SK-N-SH treated with all-trans-retinoic acid at 6 μM for 48 hours (cell line): ENCODE measurements around the gene ETV6.

Source experiments
- ATAC-seq: fragments of 200-7000 bp; cut with Tn5 transposase; 3 replicates; pipeline ENCODE4 v1.9.1; 2020; ENCODE audit warnings: mild to moderate bottlenecking, moderate library complexity
- ARNTL ChIP-seq: fragments of 450-650 bp; formaldehyde crosslinking; IDR thresholded peaks from 2 replicates; pipeline ENCODE4 v1.5.0; 2020; ENCODE audit warnings: low read depth, mild to moderate bottlenecking, moderate library complexity, borderline replicate concordance
- BACH2 ChIP-seq: fragments of 250-450 bp; sonication (Bioruptor Pico); IDR thresholded peaks from 2 replicates; pipeline ENCODE4 v1.9.0; 2021; ENCODE audit warnings: mild to moderate bottlenecking, borderline replicate concordance
- CSDC2 ChIP-seq: fragments of 250-450 bp; sonication (Bioruptor Pico); IDR thresholded peaks from 2 replicates; pipeline ENCODE4 v1.5.0; 2020; ENCODE audit warnings: mild to moderate bottlenecking, moderate library complexity
- ESRRG ChIP-seq: fragments of 250-450 bp; sonication (Bioruptor Pico); IDR thresholded peaks from 2 replicates; pipeline ENCODE4 v1.6.1; 2021; ENCODE audit warnings: mild to moderate bottlenecking
- GLIS3 ChIP-seq: fragments of 250-450 bp; sonication (Bioruptor Pico); IDR thresholded peaks from 2 replicates; pipeline ENCODE4 v1.5.0; 2020; ENCODE audit warnings: mild to moderate bottlenecking, moderate library complexity
- OSR1 ChIP-seq: fragments of 250-450 bp; sonication (Bioruptor Pico); IDR thresholded peaks from 2 replicates; pipeline ENCODE4 v1.8.0; 2022; ENCODE audit warnings: moderate library complexity, mild to moderate bottlenecking, inconsistent platforms
- PPARA ChIP-seq: fragments of 250-450 bp; sonication (Bioruptor Pico); IDR thresholded peaks from 2 replicates; pipeline ENCODE4 v1.5.0; 2020; ENCODE audit warnings: mild to moderate bottlenecking, borderline replicate concordance
- RARB ChIP-seq: fragments of 250-450 bp; sonication (Bioruptor Pico); IDR thresholded peaks from 2 replicates; pipeline ENCODE4 v1.8.0; 2021; ENCODE audit warnings: mild to moderate bottlenecking, moderate library complexity
- SNAI2 ChIP-seq: fragments of 250-450 bp; sonication (Bioruptor Pico); IDR thresholded peaks from 2 replicates; pipeline ENCODE4 v1.5.0; 2020; ENCODE audit warnings: mild to moderate bottlenecking, moderate library complexity
- TCF4 ChIP-seq: fragments of 250-450 bp; sonication (Bioruptor Pico); IDR thresholded peaks from 2 replicates; pipeline ENCODE4 v1.8.0; 2021; ENCODE audit warnings: mild to moderate bottlenecking, moderate library complexity, borderline replicate concordance
- TOX ChIP-seq: fragments of 250-450 bp; sonication (Bioruptor Pico); IDR thresholded peaks from 2 replicates; pipeline ENCODE4 v1.8.0; 2021; ENCODE audit warnings: mild to moderate bottlenecking, moderate library complexity, borderline replicate concordance
- ZC3H10 ChIP-seq: fragments of 250-450 bp; sonication (Bioruptor Pico); IDR thresholded peaks from 2 replicates; pipeline ENCODE4 v1.5.1; 2021; ENCODE audit warnings: mild to moderate bottlenecking, moderate library complexity
- ZFP30 ChIP-seq: fragments of 450-650 bp; formaldehyde crosslinking; IDR thresholded peaks from 2 replicates; pipeline ENCODE4 v1.5.0; 2022; ENCODE audit warnings: mild to moderate bottlenecking, moderate library complexity
- ZNF565 ChIP-seq: fragments of 450-650 bp; formaldehyde crosslinking; conservative IDR thresholded peaks from 2 replicates; pipeline ENCODE4 v1.5.0; 2020; ENCODE audit warnings: low read depth, mild to moderate bottlenecking, moderate library complexity
- ZNF70 ChIP-seq: fragments of 450-650 bp; formaldehyde crosslinking; IDR thresholded peaks from 2 replicates; pipeline ENCODE4 v1.5.0; 2020; ENCODE audit warnings: mild to moderate bottlenecking, moderate library complexity
- ZNF8 ChIP-seq: fragments of 450-650 bp; formaldehyde crosslinking; IDR thresholded peaks from 2 replicates; pipeline ENCODE4 v1.5.0; 2020; ENCODE audit warnings: mild to moderate bottlenecking, moderate library complexity
- TF ChIP-seq, protein P1 (sequence below): fragments of 250-450 bp; sonication (Bioruptor Pico); IDR thresholded peaks from 2 replicates; pipeline ENCODE4 v1.5.0; 2020; ENCODE audit warnings: mild to moderate bottlenecking, moderate library complexity
- TF ChIP-seq, protein P2 (sequence below): fragments of 250-450 bp; sonication (Bioruptor Pico); IDR thresholded peaks from 2 replicates; pipeline ENCODE4 v1.5.1; 2021; ENCODE audit warnings: mild to moderate bottlenecking, moderate library complexity
- TF ChIP-seq, protein P3 (sequence below): fragments of 250-450 bp; sonication (Bioruptor Pico); IDR thresholded peaks from 2 replicates; pipeline ENCODE4 v1.8.0; 2021; ENCODE audit warnings: low read depth, mild to moderate bottlenecking, moderate library complexity, borderline replicate concordance
- TF ChIP-seq, protein P4 (sequence below): fragments of 250-450 bp; sonication (Bioruptor Pico); IDR thresholded peaks from 2 replicates; pipeline ENCODE4 v1.5.1; 2020; ENCODE audit warnings: low read depth, mild to moderate bottlenecking, moderate library complexity
- TF ChIP-seq, protein P5 (sequence below): fragments of 250-450 bp; sonication (Bioruptor Pico); IDR thresholded peaks from 2 replicates; pipeline ENCODE4 v1.8.0; 2020; ENCODE audit warnings: mild to moderate bottlenecking, moderate library complexity, borderline replicate concordance

The ETV6 gene

DNA sequence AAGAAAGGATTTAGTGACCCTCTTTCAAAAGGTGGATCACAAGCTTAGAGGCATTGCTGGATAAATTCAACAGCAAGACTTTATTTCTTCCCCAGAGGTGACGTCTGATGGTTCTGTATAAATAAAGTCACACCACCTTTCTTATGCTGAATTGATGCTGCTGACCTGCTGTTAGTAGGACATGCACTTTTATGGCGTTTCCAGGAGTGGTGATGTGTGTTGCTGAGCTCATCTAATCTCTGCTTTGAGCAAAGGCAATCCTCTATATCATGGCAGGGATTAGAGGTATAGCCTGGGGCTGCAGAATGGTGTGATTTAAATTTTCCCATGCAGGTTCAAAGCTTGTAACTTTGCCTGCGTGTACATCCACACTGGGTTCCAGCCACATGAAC, 94.9 kb downstream of the ETV6 start:
- no peak for TF ChIP-seq ZFP30 (CRISPR knock-in tag)
- no peak for TF ChIP-seq ARNTL (CRISPR knock-in tag)
- no peak for TF ChIP-seq SNAI2 (CRISPR knock-in tag)
- TF ChIP-seq, protein P1, sequence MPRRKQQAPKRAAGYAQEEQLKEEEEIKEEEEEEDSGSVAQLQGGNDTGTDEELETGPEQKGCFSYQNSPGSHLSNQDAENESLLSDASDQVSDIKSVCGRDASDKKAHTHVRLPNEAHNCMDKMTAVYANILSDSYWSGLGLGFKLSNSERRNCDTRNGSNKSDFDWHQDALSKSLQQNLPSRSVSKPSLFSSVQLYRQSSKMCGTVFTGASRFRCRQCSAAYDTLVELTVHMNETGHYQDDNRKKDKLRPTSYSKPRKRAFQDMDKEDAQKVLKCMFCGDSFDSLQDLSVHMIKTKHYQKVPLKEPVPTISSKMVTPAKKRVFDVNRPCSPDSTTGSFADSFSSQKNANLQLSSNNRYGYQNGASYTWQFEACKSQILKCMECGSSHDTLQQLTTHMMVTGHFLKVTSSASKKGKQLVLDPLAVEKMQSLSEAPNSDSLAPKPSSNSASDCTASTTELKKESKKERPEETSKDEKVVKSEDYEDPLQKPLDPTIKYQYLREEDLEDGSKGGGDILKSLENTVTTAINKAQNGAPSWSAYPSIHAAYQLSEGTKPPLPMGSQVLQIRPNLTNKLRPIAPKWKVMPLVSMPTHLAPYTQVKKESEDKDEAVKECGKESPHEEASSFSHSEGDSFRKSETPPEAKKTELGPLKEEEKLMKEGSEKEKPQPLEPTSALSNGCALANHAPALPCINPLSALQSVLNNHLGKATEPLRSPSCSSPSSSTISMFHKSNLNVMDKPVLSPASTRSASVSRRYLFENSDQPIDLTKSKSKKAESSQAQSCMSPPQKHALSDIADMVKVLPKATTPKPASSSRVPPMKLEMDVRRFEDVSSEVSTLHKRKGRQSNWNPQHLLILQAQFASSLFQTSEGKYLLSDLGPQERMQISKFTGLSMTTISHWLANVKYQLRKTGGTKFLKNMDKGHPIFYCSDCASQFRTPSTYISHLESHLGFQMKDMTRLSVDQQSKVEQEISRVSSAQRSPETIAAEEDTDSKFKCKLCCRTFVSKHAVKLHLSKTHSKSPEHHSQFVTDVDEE (CRISPR knock-in tag) = no peak
- no peak for TF ChIP-seq TOX (CRISPR knock-in tag)
- TF ChIP-seq, protein P2, sequence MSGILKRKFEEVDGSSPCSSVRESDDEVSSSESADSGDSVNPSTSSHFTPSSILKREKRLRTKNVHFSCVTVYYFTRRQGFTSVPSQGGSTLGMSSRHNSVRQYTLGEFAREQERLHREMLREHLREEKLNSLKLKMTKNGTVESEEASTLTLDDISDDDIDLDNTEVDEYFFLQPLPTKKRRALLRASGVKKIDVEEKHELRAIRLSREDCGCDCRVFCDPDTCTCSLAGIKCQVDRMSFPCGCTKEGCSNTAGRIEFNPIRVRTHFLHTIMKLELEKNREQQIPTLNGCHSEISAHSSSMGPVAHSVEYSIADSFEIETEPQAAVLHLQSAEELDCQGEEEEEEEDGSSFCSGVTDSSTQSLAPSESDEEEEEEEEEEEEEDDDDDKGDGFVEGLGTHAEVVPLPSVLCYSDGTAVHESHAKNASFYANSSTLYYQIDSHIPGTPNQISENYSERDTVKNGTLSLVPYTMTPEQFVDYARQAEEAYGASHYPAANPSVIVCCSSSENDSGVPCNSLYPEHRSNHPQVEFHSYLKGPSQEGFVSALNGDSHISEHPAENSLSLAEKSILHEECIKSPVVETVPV (CRISPR knock-in tag) = no peak
- TF ChIP-seq BACH2 (CRISPR knock-in tag) = no peak
- no peak for ATAC-seq

DNA sequence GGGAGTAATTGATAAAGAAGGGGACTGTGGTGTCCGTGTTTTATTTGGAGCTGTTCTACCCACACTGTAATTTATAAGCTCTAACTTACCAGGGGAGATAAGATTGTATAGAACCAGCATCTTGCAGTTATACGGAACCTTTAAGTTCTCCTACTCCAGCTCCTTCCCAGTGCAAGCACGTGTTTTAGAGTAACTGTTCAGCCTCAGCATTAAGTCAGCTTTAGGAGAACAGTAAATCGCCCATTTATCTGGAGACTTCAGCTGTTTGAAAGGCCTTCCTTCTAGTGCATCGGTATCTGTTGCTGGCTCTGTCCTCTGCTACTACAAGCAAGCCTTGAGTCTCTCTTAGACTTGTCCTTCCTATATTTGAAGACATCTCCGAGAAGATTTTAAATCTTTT, 95.6 kb downstream of the ETV6 start:
- no peak for ATAC-seq
- no peak for TF ChIP-seq ZC3H10 (CRISPR knock-in tag)
- TF ChIP-seq, protein P3, sequence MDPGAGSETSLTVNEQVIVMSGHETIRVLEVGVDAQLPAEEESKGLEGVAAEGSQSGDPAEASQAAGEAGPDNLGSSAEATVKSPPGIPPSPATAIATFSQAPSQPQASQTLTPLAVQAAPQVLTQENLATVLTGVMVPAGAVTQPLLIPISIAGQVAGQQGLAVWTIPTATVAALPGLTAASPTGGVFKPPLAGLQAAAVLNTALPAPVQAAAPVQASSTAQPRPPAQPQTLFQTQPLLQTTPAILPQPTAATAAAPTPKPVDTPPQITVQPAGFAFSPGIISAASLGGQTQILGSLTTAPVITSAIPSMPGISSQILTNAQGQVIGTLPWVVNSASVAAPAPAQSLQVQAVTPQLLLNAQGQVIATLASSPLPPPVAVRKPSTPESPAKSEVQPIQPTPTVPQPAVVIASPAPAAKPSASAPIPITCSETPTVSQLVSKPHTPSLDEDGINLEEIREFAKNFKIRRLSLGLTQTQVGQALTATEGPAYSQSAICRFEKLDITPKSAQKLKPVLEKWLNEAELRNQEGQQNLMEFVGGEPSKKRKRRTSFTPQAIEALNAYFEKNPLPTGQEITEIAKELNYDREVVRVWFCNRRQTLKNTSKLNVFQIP (CRISPR knock-in tag) = no peak
- no peak for TF ChIP-seq ZFP30 (CRISPR knock-in tag)
- TF ChIP-seq SNAI2 (CRISPR knock-in tag) = no peak

DNA sequence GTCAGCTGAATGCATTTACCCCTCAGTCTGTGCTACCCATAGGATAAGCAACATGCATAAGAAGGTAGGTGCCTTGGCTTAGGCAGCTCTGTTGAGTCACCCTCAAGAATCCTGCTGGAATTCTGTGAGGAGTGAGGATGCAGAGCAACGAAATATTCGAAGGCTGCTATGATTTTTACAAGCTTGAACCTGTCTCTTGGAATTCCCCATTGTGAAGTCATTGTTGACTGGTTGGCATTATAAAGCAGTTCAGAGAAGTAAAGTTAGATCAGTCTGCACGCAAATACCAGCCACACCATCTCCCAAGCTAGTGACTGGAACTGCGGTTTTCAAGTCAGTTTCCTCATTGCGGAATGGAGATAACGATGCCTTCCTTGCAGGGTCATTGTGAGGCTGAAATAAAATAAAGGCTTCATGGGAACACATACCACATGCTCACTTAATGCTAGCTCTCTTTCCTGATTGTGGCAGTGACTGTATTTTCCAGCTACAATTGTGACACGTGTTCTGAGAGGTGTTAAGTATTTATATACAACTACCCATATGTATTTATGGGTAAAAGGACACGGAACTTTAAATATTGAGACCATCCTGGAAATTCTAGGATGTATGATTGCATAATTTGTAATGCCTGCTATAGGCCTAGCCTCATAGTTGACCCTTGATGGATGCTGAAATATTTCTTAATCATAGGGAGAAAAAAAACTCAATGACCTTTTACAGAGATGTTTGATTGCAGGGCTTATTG, 96.7 kb downstream of the ETV6 start:
- ATAC-seq = peak; percentile 66
- no peak for TF ChIP-seq TCF4
- no peak for TF ChIP-seq ZNF8 (CRISPR knock-in tag)
- TF ChIP-seq ZNF70 (CRISPR knock-in tag) = no peak
- TF ChIP-seq, protein P4, sequence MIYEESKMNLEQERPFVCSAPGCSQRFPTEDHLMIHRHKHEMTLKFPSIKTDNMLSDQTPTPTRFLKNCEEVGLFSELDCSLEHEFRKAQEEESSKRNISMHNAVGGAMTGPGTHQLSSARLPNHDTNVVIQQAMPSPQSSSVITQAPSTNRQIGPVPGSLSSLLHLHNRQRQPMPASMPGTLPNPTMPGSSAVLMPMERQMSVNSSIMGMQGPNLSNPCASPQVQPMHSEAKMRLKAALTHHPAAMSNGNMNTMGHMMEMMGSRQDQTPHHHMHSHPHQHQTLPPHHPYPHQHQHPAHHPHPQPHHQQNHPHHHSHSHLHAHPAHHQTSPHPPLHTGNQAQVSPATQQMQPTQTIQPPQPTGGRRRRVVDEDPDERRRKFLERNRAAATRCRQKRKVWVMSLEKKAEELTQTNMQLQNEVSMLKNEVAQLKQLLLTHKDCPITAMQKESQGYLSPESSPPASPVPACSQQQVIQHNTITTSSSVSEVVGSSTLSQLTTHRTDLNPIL (CRISPR knock-in tag) = no peak
- no peak for TF ChIP-seq ZFP30 (CRISPR knock-in tag)
- no peak for TF ChIP-seq ZC3H10 (CRISPR knock-in tag)
- no peak for TF ChIP-seq ESRRG (CRISPR knock-in tag)
- TF ChIP-seq BACH2 (CRISPR knock-in tag) = no peak
- TF ChIP-seq PPARA = no peak
- TF ChIP-seq TOX (CRISPR knock-in tag) = no peak
- no peak for TF ChIP-seq GLIS3
- no peak for TF ChIP-seq OSR1 (CRISPR knock-in tag)
- TF ChIP-seq SNAI2 (CRISPR knock-in tag) = no peak

DNA sequence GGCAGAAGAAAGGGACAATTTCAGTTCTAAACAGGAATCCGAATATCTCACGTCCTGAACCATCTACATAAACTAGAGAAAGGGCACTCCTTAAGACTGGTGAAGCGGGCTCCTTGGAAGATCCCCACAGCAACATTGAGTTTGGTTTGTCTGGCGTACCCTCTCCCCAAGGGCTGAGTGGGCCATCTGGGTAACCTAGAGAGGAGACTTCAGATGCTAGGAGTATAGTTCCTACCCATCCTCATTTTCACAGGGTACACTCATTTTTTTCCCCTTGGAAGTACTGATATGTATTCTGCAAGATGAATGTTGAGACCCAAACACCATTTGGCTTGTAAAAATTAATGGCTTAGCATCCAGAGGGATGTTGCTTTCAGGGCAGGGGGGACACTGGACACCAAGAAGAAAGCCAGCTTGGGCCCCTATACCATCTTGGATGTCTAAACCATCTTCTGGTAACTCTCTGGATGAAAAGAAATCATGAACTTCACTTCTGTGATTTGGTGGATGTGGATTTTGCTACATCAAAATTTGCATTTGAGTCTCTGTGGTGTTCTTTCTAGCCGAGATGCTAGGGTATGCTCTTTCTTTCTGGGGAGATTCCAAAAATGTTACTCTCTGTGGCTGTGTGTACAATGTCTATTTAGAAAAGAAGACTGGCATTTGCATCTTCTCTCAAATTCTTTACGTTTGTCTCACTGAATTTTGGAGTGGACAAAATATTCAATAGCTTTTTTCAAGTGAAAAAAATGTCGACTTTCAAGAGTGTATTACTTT, 97.7 kb downstream of the ETV6 start:
- no peak for ATAC-seq
- TF ChIP-seq, protein P2 (CRISPR knock-in tag) = no peak
- TF ChIP-seq ZC3H10 (CRISPR knock-in tag) (no peak), RARB (CRISPR knock-in tag) (no peak), ESRRG (CRISPR knock-in tag) (no peak), ZNF565 (no peak), GLIS3 (no peak), TOX (CRISPR knock-in tag) (no peak), PPARA (no peak), SNAI2 (CRISPR knock-in tag) (no peak), CSDC2 (CRISPR knock-in tag) (no peak), BACH2 (CRISPR knock-in tag) (no peak)
- TF ChIP-seq, protein P3 (CRISPR knock-in tag) = no peak
- TF ChIP-seq, protein P5, sequence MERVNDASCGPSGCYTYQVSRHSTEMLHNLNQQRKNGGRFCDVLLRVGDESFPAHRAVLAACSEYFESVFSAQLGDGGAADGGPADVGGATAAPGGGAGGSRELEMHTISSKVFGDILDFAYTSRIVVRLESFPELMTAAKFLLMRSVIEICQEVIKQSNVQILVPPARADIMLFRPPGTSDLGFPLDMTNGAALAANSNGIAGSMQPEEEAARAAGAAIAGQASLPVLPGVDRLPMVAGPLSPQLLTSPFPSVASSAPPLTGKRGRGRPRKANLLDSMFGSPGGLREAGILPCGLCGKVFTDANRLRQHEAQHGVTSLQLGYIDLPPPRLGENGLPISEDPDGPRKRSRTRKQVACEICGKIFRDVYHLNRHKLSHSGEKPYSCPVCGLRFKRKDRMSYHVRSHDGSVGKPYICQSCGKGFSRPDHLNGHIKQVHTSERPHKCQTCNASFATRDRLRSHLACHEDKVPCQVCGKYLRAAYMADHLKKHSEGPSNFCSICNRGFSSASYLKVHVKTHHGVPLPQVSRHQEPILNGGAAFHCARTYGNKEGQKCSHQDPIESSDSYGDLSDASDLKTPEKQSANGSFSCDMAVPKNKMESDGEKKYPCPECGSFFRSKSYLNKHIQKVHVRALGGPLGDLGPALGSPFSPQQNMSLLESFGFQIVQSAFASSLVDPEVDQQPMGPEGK (CRISPR knock-in tag) = no peak
